DMS 273 treated with DMSO at 0.1 percent for 48 hours (cell line): ENCODE measurements around the gene CPSF4L.

Source experiments
- DNase-seq: peaks from one replicate; lab custom pipeline; 2025; lab: John Stamatoyannopoulos, UW

Gene CPSF4L

GRCh38 chr17:73201215-73202069 lies 60.2 kb downstream of the CPSF4L start:
- no peak for DNase-seq

GRCh38 chr17:73200476-73200875 lies 61.2 kb downstream of the CPSF4L start:
- no peak for DNase-seq

- no peak for DNase-seq
Observed at GRCh38 chr17:73199751-73200317, 61.8 kb downstream of the CPSF4L start.

GRCh38 chr17:73198930-73199260 lies 62.8 kb downstream of the CPSF4L start:
- no peak for DNase-seq
